ENCODE results near the gene ARSB. TPM values are rescaled to one million over a fixed set of nuclear protein-coding genes. Genes with fewer than 3 reads are reported as not detected.

Gene ARSB
- total RNA-seq, 1 donor from 2014 or later, result 19.3 TPM

- no peak overlapping the region for H3K27ac Mint-ChIP-seq (ENCODE audit: unreplicated experiment)
- no peak overlapping the region for H3K4me3 Mint-ChIP-seq (ENCODE audit: unreplicated experiment)
- H3K36me3 Mint-ChIP-seq (ENCODE audit: low read depth, unreplicated experiment), result no peaks in the 10 kb centered on the region
- no peaks in the 10 kb centered on the region for H3K9me3 Mint-ChIP-seq (ENCODE audit: unreplicated experiment)
- DNase-seq (ENCODE audit: low spot score), result no peak
- H3K4me1 Mint-ChIP-seq (ENCODE audit: unreplicated experiment), result no peaks in the 10 kb centered on the region
- H3K27me3 Mint-ChIP-seq (ENCODE audit: unreplicated experiment), result no peaks in the 10 kb centered on the region
- no peak for TF ChIP-seq CTCF (IDR thresholded peaks at IDR 0.05; ENCODE audit: unreplicated experiment)
Observed at GRCh38 chr5:78895616-78896015, 89.5 kb downstream of the ARSB start.

- TF ChIP-seq CTCF (IDR thresholded peaks at IDR 0.05; ENCODE audit: unreplicated experiment), result no peak
- no peak for DNase-seq (ENCODE audit: low spot score)
- H3K4me3 Mint-ChIP-seq (ENCODE audit: unreplicated experiment), result no peak overlapping the region
- H3K27ac Mint-ChIP-seq (ENCODE audit: unreplicated experiment), result no peak overlapping the region
- H3K36me3 Mint-ChIP-seq (ENCODE audit: low read depth, unreplicated experiment), result no peaks in the 10 kb centered on the region
- no peaks in the 10 kb centered on the region for H3K27me3 Mint-ChIP-seq (ENCODE audit: unreplicated experiment)
- no peaks in the 10 kb centered on the region for H3K9me3 Mint-ChIP-seq (ENCODE audit: unreplicated experiment)
- no peaks in the 10 kb centered on the region for H3K4me1 Mint-ChIP-seq (ENCODE audit: unreplicated experiment)
Observed at GRCh38 chr5:78893940-78894677, 91.0 kb downstream of the ARSB start.

GRCh38 chr5:78890667-78891379 is 94.3 kb downstream of the ARSB start:
- no peak overlapping the region for H3K4me3 Mint-ChIP-seq (ENCODE audit: unreplicated experiment)
- TF ChIP-seq CTCF (IDR thresholded peaks at IDR 0.05; ENCODE audit: unreplicated experiment), result no peak
- no peaks in the 10 kb centered on the region for H3K36me3 Mint-ChIP-seq (ENCODE audit: low read depth, unreplicated experiment)
- H3K27me3 Mint-ChIP-seq (ENCODE audit: unreplicated experiment), result peaks cover 1% of the 10 kb centered on the region
- no peaks in the 10 kb centered on the region for H3K4me1 Mint-ChIP-seq (ENCODE audit: unreplicated experiment)
- no peak for DNase-seq (ENCODE audit: low spot score)
- no peaks in the 10 kb centered on the region for H3K9me3 Mint-ChIP-seq (ENCODE audit: unreplicated experiment)
- no peak overlapping the region for H3K27ac Mint-ChIP-seq (ENCODE audit: unreplicated experiment)

- H3K4me1 Mint-ChIP-seq (ENCODE audit: unreplicated experiment), result no peaks in the 10 kb centered on the region
- no peak overlapping the region for H3K27ac Mint-ChIP-seq (ENCODE audit: unreplicated experiment)
- no peaks in the 10 kb centered on the region for H3K9me3 Mint-ChIP-seq (ENCODE audit: unreplicated experiment)
- no peaks in the 10 kb centered on the region for H3K36me3 Mint-ChIP-seq (ENCODE audit: low read depth, unreplicated experiment)
- no peak for DNase-seq (ENCODE audit: low spot score)
- H3K4me3 Mint-ChIP-seq (ENCODE audit: unreplicated experiment), result no peak overlapping the region
- H3K27me3 Mint-ChIP-seq (ENCODE audit: unreplicated experiment), result peaks cover 1% of the 10 kb centered on the region
- TF ChIP-seq CTCF (IDR thresholded peaks at IDR 0.05; ENCODE audit: unreplicated experiment), result no peak
Observed at GRCh38 chr5:78889369-78890140, 95.6 kb downstream of the ARSB start.
